GM12878 (cell line): Measurements from ENCODE around the gene CCNA2. TPM values are rescaled to one million over a fixed set of nuclear protein-coding genes. Genes with fewer than 3 reads are reported as not detected.

Experiments used
- ATAC-seq: fragments of 200-7000 bp; cut with Tn5 transposase; 3 replicates; pipeline ENCODE4 v1.9.1; 2020; ENCODE audit warnings: mild to moderate bottlenecking, moderate library complexity
- BruUV-seq: library from RNA; stranded (reverse); fragments of 400-500 nt; replicated peaks from 2 replicates; lab custom pipeline; 2021; lab: Mats Ljungman, UMichigan
- CTCF ChIA-PET: fragments of 300-600 bp; sonication (Branson Sonifier 250); formaldehyde crosslinking; extraction: SDS; loops from one replicate; lab custom pipeline; 2021; ENCODE audit warnings: inconsistent platforms; lab: Yijun Ruan, JAX
- POLR2A ChIA-PET: fragments of 350-600 bp; formaldehyde crosslinking; extraction: SDS; loops from one replicate; lab custom pipeline; 2021; ENCODE audit warnings: inconsistent platforms; lab: Charles Lee
- RAD21 ChIA-PET: fragments of 300-600 bp; sonication (Branson Sonifier 250); formaldehyde crosslinking; loops from one replicate; lab custom pipeline; 2023; ENCODE audit warnings: antibody characterized with exemption; ENCODE audit not compliant: unreplicated experiment; lab: Charles Lee
- SMC1A ChIA-PET: fragments of 300-600 bp; sonication (Branson Sonifier 250); formaldehyde crosslinking; loops from one replicate; lab custom pipeline; 2023; ENCODE audit not compliant: unreplicated experiment, uncharacterized antibody; lab: Charles Lee
- DNase-seq: peaks from one replicate; pipeline ENCODE4 v3.0.0-alpha.2; 2011; ENCODE audit warnings: low read depth, low spot score
- FAIRE-seq: peaks from 3 replicates; lab custom pipeline; 2011; peaks lifted over from hg19 to GRCh38; lab: Jason Lieb, UNC
- H2AFZ ChIP-seq: 2 replicates; pipeline ENCODE4 v1.6.0; 2011; ENCODE audit warnings: low read depth, low read length, control low read depth; ENCODE audit not compliant: control insufficient read depth
- H3K27ac ChIP-seq: 2 replicates; pipeline ENCODE4 v1.5.1; 2011; ENCODE audit warnings: control low read depth; ENCODE audit not compliant: control insufficient read depth, insufficient read depth
- H3K27me3 ChIP-seq, 2 experiments: replicated peaks in 1 of 2; 2 replicates each; pipeline versions ENCODE4 v1.6.0 to v1.6.1; 2011; ENCODE audit warnings: low read length in 1 of 2; ENCODE audit not compliant: control insufficient read depth in 2 of 2, insufficient read depth in 2 of 2
- H3K36me3 ChIP-seq, 2 experiments: 2 replicates each; pipeline ENCODE4 v1.5.1; 2011; ENCODE audit warnings: low read length in 1 of 2; ENCODE audit not compliant: control insufficient read depth in 2 of 2, insufficient read depth in 2 of 2
- H3K4me1 ChIP-seq: 2 replicates; pipeline ENCODE4 v1.6.1; 2011; ENCODE audit warnings: mild to moderate bottlenecking, low read length, moderate library complexity, mixed read lengths; ENCODE audit not compliant: control insufficient read depth, insufficient read depth
- H3K4me2 ChIP-seq: 2 replicates; pipeline ENCODE4 v1.6.0; 2011; ENCODE audit warnings: control low read depth; ENCODE audit not compliant: control insufficient read depth, insufficient read depth
- H3K4me3 ChIP-seq: fragments of 200-600 bp; sonication (generic); 2 replicates; pipeline ENCODE4 v1.5.1; 2016
- H3K79me2 ChIP-seq: 2 replicates; pipeline ENCODE4 v1.6.0; 2011; ENCODE audit warnings: low read length; ENCODE audit not compliant: control insufficient read depth, insufficient read depth
- H3K9ac ChIP-seq: 2 replicates; pipeline ENCODE4 v1.8.0; 2011; ENCODE audit warnings: low read length, control low read depth, mixed read lengths; ENCODE audit not compliant: control insufficient read depth, insufficient read depth
- H3K9me3 ChIP-seq: replicated peaks from 3 replicates; pipeline ENCODE4 v1.5.1; 2011; ENCODE audit warnings: mild to moderate bottlenecking, low read length; ENCODE audit not compliant: control insufficient read depth, insufficient read depth
- H4K20me1 ChIP-seq: 2 replicates; pipeline ENCODE4 v1.6.0; 2011; ENCODE audit not compliant: control insufficient read depth, insufficient read depth
- ASH2L ChIP-seq: fragments of 300-600, 200-600 bp; sonication (generic); IDR thresholded peaks from 2 replicates; pipeline ENCODE4 v1.6.1; 2017; ENCODE audit warnings: low read depth, mild to moderate bottlenecking, borderline replicate concordance
- BRCA1 ChIP-seq: IDR thresholded peaks from 2 replicates; pipeline ENCODE4 v1.6.1; 2011; ENCODE audit warnings: low read depth, low read length, improper control_type of control experiment
- EED ChIP-seq: sonication (generic); IDR thresholded peaks from 2 replicates; pipeline ENCODE4 v1.6.1; 2016; ENCODE audit warnings: antibody characterized with exemption, low read depth
- KDM1A ChIP-seq: fragments of 200-600 bp; sonication (generic); IDR thresholded peaks from 2 replicates; pipeline ENCODE4 v1.6.1; 2016; ENCODE audit warnings: borderline replicate concordance
- PAX5 ChIP-seq: IDR thresholded peaks from 2 replicates; pipeline ENCODE4 v1.6.1; 2011; ENCODE audit warnings: low read depth, low read length, borderline replicate concordance
- RB1 ChIP-seq: fragments of 450-650 bp; formaldehyde crosslinking; IDR thresholded peaks from 2 replicates; pipeline ENCODE4 v1.6.1; 2017; ENCODE audit warnings: mild to moderate bottlenecking, borderline replicate concordance
- RCOR1 ChIP-seq: conservative IDR thresholded peaks from 2 replicates; pipeline ENCODE4 v1.6.1; 2012; ENCODE audit warnings: low read depth, low read length, improper control_type of control experiment
- RUNX3 ChIP-seq: IDR thresholded peaks from 2 replicates; pipeline ENCODE4 v1.6.1; 2012; ENCODE audit warnings: low read length, inconsistent platforms
- SMARCA5 ChIP-seq: fragments of 450-650 bp; IDR thresholded peaks from 2 replicates; pipeline ENCODE4 v1.6.1; 2017; ENCODE audit warnings: mild to moderate bottlenecking
- SREBF2 ChIP-seq: IDR thresholded peaks from 2 replicates; pipeline ENCODE4 v1.6.1; 2012; ENCODE audit warnings: mild to moderate bottlenecking, low read length
- SUPT20H ChIP-seq: IDR thresholded peaks from 2 replicates; pipeline ENCODE4 v1.6.1; 2011; ENCODE audit warnings: low read depth, mild to moderate bottlenecking, low read length, moderate library complexity, borderline replicate concordance; ENCODE audit not compliant: control insufficient read depth
- TBL1XR1 ChIP-seq: IDR thresholded peaks from 2 replicates; pipeline ENCODE4 v1.6.1; 2012; ENCODE audit warnings: low read depth, low read length, improper control_type of control experiment
- YBX1 ChIP-seq: fragments of 450-650 bp; IDR thresholded peaks from 2 replicates; pipeline ENCODE4 v1.6.1; 2016; ENCODE audit warnings: antibody characterized with exemption
- ZNF622 ChIP-seq: fragments of 450-650 bp; IDR thresholded peaks from 2 replicates; pipeline ENCODE4 v1.6.1; 2017; ENCODE audit warnings: mild to moderate bottlenecking, inconsistent platforms
- in situ Hi-C: fragments of 300-500 bp; cut with MboI; formaldehyde crosslinking; loops from 9 replicates; pipeline ENCODE4 v1.14.3; 2018; ENCODE audit warnings: mixed read lengths
- intact Hi-C: fragments of 100-400 bp; cut with micrococcal nuclease; formaldehyde crosslinking; loops from one replicate; pipeline ENCODE4 v1.14.2; 2022; ENCODE audit not compliant: unreplicated experiment
- polyA plus RNA-seq, 11 experiments: library from polyadenylated mRNA; depleted of rRNA in 4 of 11; unstranded in 6 of 11; stranded (reverse) in 5 of 11; fragments of >200 nt; fragmentation: Nextera tagmentation in 4 of 11; fragmentation: Illumina TruSeq in 1 of 11; extraction: Ambion mirVana in 4 of 11; extraction: Trizol in 1 of 11; gene quantifications; 1 replicate in 1 of 11; 2 replicates in 10 of 11; pipeline versions ENCODE4 v1.2.1 to v1.2.3, GENCODE V29; 2011 to 2016; ENCODE audit warnings: inconsistent platforms in 2 of 11, missing spikeins in 2 of 11, low read depth in 1 of 11
- total RNA-seq, 4 experiments: library from RNA; depleted of rRNA in 3 of 4; stranded (reverse); fragments of >200 nt in 3 of 4; fragmentation: Illumina TruSeq in 1 of 4; extraction: Trizol in 1 of 4; gene quantifications; 2 replicates each; pipeline versions ENCODE4 v1.2.1 to v1.2.3, GENCODE V29; 2013 to 2021
- TF ChIP-seq, protein P1 (sequence below): fragments of 150-350 bp; IDR thresholded peaks from 2 replicates; pipeline ENCODE4 v1.6.1; 2014; ENCODE audit warnings: mild to moderate bottlenecking, low read depth, low read length
- TF ChIP-seq, protein P2 (sequence below): fragments of 450-650 bp; IDR thresholded peaks from 2 replicates; pipeline ENCODE4 v1.6.1; 2017; ENCODE audit warnings: mild to moderate bottlenecking, low read depth, inconsistent platforms; ENCODE audit not compliant: poor library complexity, severe bottlenecking
- TF ChIP-seq, protein P3 (sequence below): IDR thresholded peaks from 2 replicates; pipeline ENCODE4 v1.6.1; 2011; ENCODE audit warnings: borderline replicate concordance, low read depth, mild to moderate bottlenecking, moderate library complexity, mixed read lengths, low read length; ENCODE audit not compliant: insufficient read depth; ENCODE audit errors: extremely low read length
- TF ChIP-seq, protein P4 (sequence below): fragments of 150-350 bp; IDR thresholded peaks from 2 replicates; pipeline ENCODE4 v1.6.1; 2016; ENCODE audit warnings: low read depth, low read length

CCNA2 gene
- total and polyA plus RNA-seq, 10 of the 15 experiments (the other 5 are each of a cell fraction or from before 2014, with no cell fraction given) = 21.8 to 153 (median 94.5) TPM

DNA sequence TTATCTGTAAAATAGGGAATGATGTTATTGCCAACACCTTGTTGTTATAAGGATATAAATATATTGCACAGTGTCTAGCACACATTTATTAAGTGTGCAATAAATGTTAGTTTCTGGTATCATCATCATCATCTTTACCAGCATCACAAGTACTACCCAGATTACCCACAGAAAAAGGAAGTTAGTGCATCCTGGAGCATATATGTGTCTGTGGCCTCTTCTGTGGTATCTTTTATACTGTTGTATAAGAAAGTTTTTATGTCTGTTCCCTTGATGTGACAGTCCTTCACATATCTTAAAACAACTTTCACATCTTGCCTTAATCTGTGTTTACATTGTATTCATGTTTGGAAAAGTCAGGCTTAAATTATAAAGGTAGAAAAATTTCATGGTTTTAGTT is 12.6 kb downstream of the CCNA2 start:
- in situ Hi-C loops = no loop called here
- Histone ChIP-seq H3K9ac (no peak overlapping the region), H3K36me3 (peaks cover 1 to 28% of the 10 kb centered on the region in 2 experiments; a peak in 3 of 4 replicates), H3K27me3 (no peaks in the 10 kb centered on the region), H3K27ac (no peak overlapping the region), H3K79me2 (no peaks in the 10 kb centered on the region), H3K4me1 (no peaks in the 10 kb centered on the region), H3K4me3 (no peak overlapping the region), H2AFZ (no peak overlapping the region), H4K20me1 (no peaks in the 10 kb centered on the region), H3K4me2 (no peak overlapping the region), H3K9me3 (no peaks in the 10 kb centered on the region)
- ChIA-PET CTCF (interaction anchor here (1.2 to 1.3 kb wide), 2 partner anchors 15 to 349 kb away, joined by 3 read pairs; no protein-coding TSS in a partner anchor), RAD21 (interaction anchor here (0.9 to 1.7 kb wide), 3 partner anchors 9 to 13 kb away, joined by 3 to 6 read pairs (median 3); no protein-coding TSS in a partner anchor), POLR2A (interaction anchor here (1.2 kb wide), 2 partner anchors 9 to 10 kb away, joined by 3 to 5 read pairs; partner anchors contain the start of gene EXOSC9), SMC1A (interaction anchor here (0.8 to 1.8 kb wide), 3 partner anchors 14 to 33 kb away, joined by 3 to 9 read pairs (median 3); no protein-coding TSS in a partner anchor)
- DNase-seq = no peak
- BruUV-seq = no TSS peak
- intact Hi-C loops = no loop called here
- FAIRE-seq = no peak
- ATAC-seq = peak; percentile 40
- TF ChIP-seq KDM1A (no peak), BRCA1 (no peak), SMARCA5 (no peak), PAX5 (no peak), RUNX3 (no peak), TBL1XR1 (no peak), YBX1 (no peak), EED (no peak), ASH2L (no peak), ZNF622 (no peak), RB1 (no peak), RCOR1 (no peak), SREBF2 (no peak), SUPT20H (no peak)
- TF ChIP-seq, protein P1, sequence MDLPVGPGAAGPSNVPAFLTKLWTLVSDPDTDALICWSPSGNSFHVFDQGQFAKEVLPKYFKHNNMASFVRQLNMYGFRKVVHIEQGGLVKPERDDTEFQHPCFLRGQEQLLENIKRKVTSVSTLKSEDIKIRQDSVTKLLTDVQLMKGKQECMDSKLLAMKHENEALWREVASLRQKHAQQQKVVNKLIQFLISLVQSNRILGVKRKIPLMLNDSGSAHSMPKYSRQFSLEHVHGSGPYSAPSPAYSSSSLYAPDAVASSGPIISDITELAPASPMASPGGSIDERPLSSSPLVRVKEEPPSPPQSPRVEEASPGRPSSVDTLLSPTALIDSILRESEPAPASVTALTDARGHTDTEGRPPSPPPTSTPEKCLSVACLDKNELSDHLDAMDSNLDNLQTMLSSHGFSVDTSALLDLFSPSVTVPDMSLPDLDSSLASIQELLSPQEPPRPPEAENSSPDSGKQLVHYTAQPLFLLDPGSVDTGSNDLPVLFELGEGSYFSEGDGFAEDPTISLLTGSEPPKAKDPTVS = no peak
- TF ChIP-seq, protein P2, sequence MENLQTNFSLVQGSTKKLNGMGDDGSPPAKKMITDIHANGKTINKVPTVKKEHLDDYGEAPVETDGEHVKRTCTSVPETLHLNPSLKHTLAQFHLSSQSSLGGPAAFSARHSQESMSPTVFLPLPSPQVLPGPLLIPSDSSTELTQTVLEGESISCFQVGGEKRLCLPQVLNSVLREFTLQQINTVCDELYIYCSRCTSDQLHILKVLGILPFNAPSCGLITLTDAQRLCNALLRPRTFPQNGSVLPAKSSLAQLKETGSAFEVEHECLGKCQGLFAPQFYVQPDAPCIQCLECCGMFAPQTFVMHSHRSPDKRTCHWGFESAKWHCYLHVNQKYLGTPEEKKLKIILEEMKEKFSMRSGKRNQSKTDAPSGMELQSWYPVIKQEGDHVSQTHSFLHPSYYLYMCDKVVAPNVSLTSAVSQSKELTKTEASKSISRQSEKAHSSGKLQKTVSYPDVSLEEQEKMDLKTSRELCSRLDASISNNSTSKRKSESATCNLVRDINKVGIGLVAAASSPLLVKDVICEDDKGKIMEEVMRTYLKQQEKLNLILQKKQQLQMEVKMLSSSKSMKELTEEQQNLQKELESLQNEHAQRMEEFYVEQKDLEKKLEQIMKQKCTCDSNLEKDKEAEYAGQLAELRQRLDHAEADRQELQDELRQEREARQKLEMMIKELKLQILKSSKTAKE = no peak
- TF ChIP-seq, protein P3, sequence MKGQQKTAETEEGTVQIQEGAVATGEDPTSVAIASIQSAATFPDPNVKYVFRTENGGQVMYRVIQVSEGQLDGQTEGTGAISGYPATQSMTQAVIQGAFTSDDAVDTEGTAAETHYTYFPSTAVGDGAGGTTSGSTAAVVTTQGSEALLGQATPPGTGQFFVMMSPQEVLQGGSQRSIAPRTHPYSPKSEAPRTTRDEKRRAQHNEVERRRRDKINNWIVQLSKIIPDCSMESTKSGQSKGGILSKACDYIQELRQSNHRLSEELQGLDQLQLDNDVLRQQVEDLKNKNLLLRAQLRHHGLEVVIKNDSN = no peak
- TF ChIP-seq, protein P4, sequence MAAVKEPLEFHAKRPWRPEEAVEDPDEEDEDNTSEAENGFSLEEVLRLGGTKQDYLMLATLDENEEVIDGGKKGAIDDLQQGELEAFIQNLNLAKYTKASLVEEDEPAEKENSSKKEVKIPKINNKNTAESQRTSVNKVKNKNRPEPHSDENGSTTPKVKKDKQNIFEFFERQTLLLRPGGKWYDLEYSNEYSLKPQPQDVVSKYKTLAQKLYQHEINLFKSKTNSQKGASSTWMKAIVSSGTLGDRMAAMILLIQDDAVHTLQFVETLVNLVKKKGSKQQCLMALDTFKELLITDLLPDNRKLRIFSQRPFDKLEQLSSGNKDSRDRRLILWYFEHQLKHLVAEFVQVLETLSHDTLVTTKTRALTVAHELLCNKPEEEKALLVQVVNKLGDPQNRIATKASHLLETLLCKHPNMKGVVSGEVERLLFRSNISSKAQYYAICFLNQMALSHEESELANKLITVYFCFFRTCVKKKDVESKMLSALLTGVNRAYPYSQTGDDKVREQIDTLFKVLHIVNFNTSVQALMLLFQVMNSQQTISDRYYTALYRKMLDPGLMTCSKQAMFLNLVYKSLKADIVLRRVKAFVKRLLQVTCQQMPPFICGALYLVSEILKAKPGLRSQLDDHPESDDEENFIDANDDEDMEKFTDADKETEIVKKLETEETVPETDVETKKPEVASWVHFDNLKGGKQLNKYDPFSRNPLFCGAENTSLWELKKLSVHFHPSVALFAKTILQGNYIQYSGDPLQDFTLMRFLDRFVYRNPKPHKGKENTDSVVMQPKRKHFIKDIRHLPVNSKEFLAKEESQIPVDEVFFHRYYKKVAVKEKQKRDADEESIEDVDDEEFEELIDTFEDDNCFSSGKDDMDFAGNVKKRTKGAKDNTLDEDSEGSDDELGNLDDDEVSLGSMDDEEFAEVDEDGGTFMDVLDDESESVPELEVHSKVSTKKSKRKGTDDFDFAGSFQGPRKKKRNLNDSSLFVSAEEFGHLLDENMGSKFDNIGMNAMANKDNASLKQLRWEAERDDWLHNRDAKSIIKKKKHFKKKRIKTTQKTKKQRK = no peak
